Germinal center (tissue), 1 donor: ENCODE measurements around the gene RABGEF1.
"Not testable (repeated sequence)": the region's sequence is repeated elsewhere in the genome, so short reads cannot be mapped to it uniquely, and the experiment has no call there.

Experiments used
- DNase-seq: peaks from one replicate; pipeline ENCODE4 v3.0.0; 2012; ENCODE audit warnings: mixed read lengths, low spot score

RABGEF1 gene

GRCh38 chr7:66740302-66740979 is at the start of gene RABGEF1:
RABGEF1 (plus strand) TSS chr7:66740733; CDS start chr7:66771900, 31,167 bp downstream.
- DNase-seq = peak; percentile 93

- no peak for DNase-seq
These were observed 47.2 kb upstream of the RABGEF1 start for GRCh38 chr7:66693331-66693730.

GRCh38 chr7:66694286-66694685 is 46.2 kb upstream of the RABGEF1 start:
- no peak for DNase-seq

- DNase-seq = not testable (repeated sequence)
These were observed 45.1 kb upstream of the RABGEF1 start for GRCh38 chr7:66695417-66695816.

GRCh38 chr7:66696134-66696533 is 44.4 kb upstream of the RABGEF1 start:
- not testable (repeated sequence) for DNase-seq

- DNase-seq = no peak
These were observed 43.8 kb upstream of the RABGEF1 start for GRCh38 chr7:66696774-66697191.

GRCh38 chr7:66697449-66698438 is 42.8 kb upstream of the RABGEF1 start:
- DNase-seq = no peak

DNA sequence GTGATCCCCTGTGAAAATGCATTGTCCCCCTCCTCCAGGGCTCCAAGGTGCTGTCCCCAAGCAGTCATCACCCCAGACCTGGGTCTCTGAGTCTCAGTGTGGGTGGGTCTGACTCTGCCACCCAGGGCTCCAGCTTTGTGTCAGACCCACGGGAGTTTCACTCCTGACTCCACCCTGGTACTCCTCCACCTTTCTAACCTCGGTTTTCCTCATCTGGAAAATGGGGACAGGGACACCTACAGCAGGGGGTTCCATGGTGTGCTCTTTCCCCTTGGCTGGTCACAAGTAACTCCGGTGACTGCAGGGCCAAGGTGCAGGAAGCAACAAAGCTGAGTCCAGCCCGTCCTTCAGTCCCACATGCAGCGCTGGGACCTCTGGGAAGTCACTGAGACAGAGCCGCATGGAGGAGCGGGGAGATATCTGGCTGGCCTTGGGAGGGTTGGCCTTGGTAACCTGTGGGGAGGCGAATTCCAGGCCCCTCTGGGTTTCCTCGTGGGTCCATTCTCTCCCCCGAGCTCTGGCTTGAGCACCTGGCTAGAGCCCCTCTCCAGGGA is 41.8 kb upstream of the RABGEF1 start:
- DNase-seq = no peak

- DNase-seq = no peak
These were observed 40.5 kb upstream of the RABGEF1 start for GRCh38 chr7:66699998-66700397.

DNA sequence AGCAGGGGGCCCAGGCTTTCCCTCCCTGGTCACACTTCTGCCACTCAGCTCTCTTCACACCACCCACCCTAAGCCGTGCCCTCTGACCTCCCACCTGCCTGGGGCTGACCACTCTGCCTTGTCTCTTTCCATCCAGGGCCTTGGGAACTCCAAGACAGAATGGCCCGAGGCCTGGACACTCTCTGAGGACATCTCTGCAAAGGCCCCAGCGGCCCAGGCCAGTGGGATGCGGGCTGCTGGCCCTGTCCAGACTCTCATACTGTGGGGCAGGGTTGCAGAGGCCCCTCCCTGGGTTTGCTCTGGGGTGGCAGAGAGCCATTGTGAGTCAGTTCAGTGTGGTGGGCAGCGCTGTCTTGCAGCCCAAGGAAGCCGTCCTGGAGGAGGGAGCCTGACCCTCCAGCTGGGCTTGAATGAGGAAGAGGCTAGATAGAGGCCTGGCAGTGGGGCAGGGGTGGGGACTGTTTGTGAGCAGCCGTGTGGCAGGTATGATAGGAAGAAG is 39.9 kb upstream of the RABGEF1 start:
- no peak for DNase-seq

DNA sequence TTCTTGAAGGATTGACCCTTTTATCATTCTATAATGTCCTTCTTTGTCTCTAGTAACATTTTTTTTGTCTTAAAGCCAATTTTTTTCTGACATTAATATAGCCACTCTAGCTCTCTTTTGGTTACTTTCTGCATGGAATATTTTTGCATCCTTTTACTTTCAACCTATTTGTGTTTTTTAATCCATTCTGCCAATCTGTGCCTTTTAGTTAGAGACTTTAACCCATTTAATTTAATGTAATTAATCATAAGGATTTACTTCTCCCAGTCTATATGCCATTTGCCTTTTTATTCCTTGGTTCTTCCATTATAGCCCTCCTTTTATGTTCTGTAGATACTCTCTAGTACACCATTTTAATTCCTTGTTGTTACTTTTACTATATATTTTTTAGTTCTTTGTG is 32.7 kb upstream of the RABGEF1 start:
- no peak for DNase-seq

DNA sequence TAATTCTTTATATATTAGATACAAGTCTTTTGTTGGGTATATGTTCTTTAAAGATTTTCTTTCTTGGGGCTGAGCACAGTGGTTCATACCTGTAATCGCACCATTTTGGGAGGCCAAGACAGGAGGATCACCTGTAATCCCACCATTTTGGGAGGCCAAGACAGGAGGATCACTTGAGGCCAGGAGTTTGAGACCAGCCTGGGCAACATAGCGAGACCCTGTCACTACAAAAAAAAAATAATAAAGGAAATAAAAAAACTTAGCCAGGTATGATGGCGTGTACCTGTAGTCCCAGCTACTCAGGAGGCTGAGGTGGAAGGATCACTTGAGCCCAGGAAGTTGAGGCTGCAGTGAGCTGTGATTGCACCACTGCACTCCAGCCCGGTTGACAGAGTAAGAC is 29.8 kb upstream of the RABGEF1 start:
- DNase-seq = not testable (repeated sequence)

- DNase-seq = no peak
These were observed 26.8 kb upstream of the RABGEF1 start for GRCh38 chr7:66713687-66714086.

GRCh38 chr7:66716634-66717033 is 23.9 kb upstream of the RABGEF1 start:
- DNase-seq = not testable (repeated sequence)

GRCh38 chr7:66720561-66720960 is 20.0 kb upstream of the RABGEF1 start:
- DNase-seq = peak; percentile 33

- DNase-seq = no peak
These were observed 14.7 kb upstream of the RABGEF1 start for GRCh38 chr7:66725843-66726242.

- DNase-seq = no peak
These were observed 13.5 kb upstream of the RABGEF1 start for GRCh38 chr7:66727058-66727457.

GRCh38 chr7:66728571-66728970 is 12.0 kb upstream of the RABGEF1 start:
- DNase-seq = no peak

DNA sequence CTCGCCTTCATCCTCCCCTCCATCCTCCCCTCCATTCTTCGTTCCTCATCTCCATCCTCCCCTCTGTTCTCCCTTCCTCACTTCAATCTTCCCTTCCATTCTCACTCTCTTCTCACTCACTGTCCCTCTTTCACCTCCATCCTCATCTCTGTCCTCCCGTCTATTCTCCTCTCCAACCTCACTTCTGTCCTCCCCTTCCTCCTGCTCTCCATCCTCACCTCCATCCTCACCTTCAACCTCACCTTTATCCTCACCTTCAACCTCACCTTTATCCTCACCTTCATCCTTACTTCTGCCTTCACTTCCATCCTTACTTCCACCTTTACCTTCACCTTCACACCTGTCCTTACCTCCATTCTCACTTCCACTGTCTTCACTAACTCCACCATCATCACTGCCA is 11.3 kb upstream of the RABGEF1 start:
- DNase-seq = no peak

- DNase-seq = no peak
These were observed 8.5 kb upstream of the RABGEF1 start for GRCh38 chr7:66731986-66732385.

DNA sequence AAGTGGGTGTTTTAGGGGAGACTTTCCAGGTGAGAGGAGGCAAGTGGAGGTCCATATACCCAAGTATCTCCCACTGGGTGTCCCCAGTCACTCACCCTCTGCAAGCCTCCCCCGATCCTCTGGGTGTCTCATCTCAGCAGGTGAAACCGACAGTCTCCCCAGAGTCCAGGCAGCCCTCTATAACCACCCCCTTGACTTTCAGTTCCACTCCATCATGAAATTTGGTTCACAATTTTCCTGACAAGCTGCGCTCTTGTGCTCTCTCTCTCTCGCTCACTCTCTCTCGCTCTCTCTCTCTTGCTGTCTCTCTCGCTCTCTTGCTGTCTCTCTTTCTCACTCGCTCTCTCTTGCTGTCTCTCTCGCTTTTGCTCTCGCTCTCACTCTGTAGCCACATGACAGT is 8.1 kb upstream of the RABGEF1 start:
- peak; percentile 42 for DNase-seq

- no peak for DNase-seq
These were observed 6.5 kb upstream of the RABGEF1 start for GRCh38 chr7:66734006-66734405.

DNA sequence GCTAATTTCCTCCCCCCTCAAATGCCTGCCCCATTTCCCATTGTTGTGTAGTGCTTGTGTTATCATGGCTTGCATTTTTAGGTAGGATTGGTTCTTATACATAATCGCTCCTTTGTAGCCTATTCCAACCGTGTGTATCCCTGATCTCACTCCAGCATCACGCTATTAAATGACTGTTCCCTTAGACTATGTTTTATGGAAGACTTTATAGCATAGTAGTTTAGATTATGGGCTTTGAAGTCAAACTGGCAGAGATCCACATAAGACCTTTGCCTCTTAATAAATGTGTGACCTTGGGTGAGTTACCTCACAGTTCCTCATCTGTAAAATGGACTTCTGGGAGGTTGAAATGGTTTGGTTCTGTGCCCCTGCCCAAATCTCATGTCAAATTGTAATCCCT is 5.4 kb upstream of the RABGEF1 start:
- no peak for DNase-seq
